HCT116 (cell line): Measurements from ENCODE around the gene ULBP1.
A peak's percentile ranks its signal among the peaks of the same experiment; 100 is the strongest.

ENCODE experiments used
- CEBPB ChIP-seq: IDR thresholded peaks from 2 replicates; pipeline ENCODE4 v1.6.1; 2012; ENCODE audit warnings: low read depth
- CTCF ChIP-seq, 3 experiments: fragments of 200-600 bp in 1 of 3; sonication (generic) in 1 of 3; IDR thresholded peaks in 2 of 3; conservative IDR thresholded peaks in 1 of 3; 2 replicates each; pipeline ENCODE4 v1.5.1; 2012 to 2017; ENCODE audit warnings: low read depth in 2 of 3, low read length in 2 of 3, antibody characterized with exemption in 1 of 3, borderline replicate concordance in 1 of 3, control low read depth in 1 of 3, mild to moderate bottlenecking in 1 of 3, mixed read lengths in 1 of 3, mixed run types in 1 of 3, moderate library complexity in 1 of 3; ENCODE audit not compliant: insufficient read depth in 1 of 3
- EZH2 ChIP-seq: fragments of 200-600 bp; sonication (generic); IDR thresholded peaks from 2 replicates; pipeline ENCODE4 v1.6.1; 2017; ENCODE audit warnings: antibody characterized with exemption, mixed run types
- EZH2phosphoT487 ChIP-seq: fragments of 200-600 bp; IDR thresholded peaks from 2 replicates; pipeline ENCODE4 v1.6.1; 2018; ENCODE audit warnings: antibody characterized with exemption, borderline replicate concordance
- POLR2A ChIP-seq: IDR thresholded peaks from 2 replicates; pipeline ENCODE4 v1.7.0; 2011; ENCODE audit warnings: borderline replicate concordance; ENCODE audit not compliant: insufficient read depth, insufficient read length; ENCODE audit errors: extremely low read depth
- POLR2AphosphoS5 ChIP-seq: IDR thresholded peaks from 2 replicates; pipeline ENCODE4 v1.6.1; 2011; ENCODE audit warnings: mild to moderate bottlenecking, low read depth, low read length, moderate library complexity
- SIN3A ChIP-seq: IDR thresholded peaks from 2 replicates; pipeline ENCODE4 v1.6.1; 2012; ENCODE audit warnings: low read depth

GRCh38 chr6:150004783-150005717 is 41.3 kb downstream of the ULBP1 start:
- TF ChIP-seq CTCF (IDR thresholded peaks at IDR 0.05 in 2 of 3, conservative IDR thresholded peaks at IDR 0.05 in 1 of 3; ENCODE audit: borderline replicate concordance in 1 of 3, insufficient read depth in 1 of 3, low read depth in 2 of 3, low read length in 2 of 3) = no peak
- TF ChIP-seq CEBPB = no peak
- TF ChIP-seq EZH2 = no peak
- TF ChIP-seq EZH2phosphoT487 = no peak
- TF ChIP-seq POLR2A = peak; percentile 36
- TF ChIP-seq SIN3A = peak; percentile 73; the same call in 1 of the 2 replicates
- peak; percentile 92 for TF ChIP-seq POLR2AphosphoS5
